ENCODE measurements around the gene C2CD2.

- TF ChIP-seq CTCF (IDR thresholded peaks at IDR 0.05) (no peak), POLR2A (IDR thresholded peaks at IDR 0.05) (no peak), EP300 (IDR thresholded peaks at IDR 0.05; ENCODE audit: low read depth) (no peak)
Observed at GRCh38 chr21:41836166-41837015, 117.4 kb downstream of the C2CD2 start.

All from transverse colon (tissue), 3 donors.